ENCODE measurements around the gene GPR3. TPM values are rescaled to one million over a fixed set of nuclear protein-coding genes. Genes with fewer than 3 reads are reported as not detected.
A peak's percentile ranks its signal among the peaks of the same experiment; 100 is the strongest.

The GPR3 gene
- total RNA-seq, 4 donors from 2014 or later: not detected

- H3K27me3 ChIP-seq: no peaks in the 10 kb centered on the region
- peaks cover 8 to 19% (median 18%) of the 10 kb centered on the region in 4 donors for H3K4me1 ChIP-seq
- intact Hi-C loops (cut with DNase I; ENCODE audit: low total_unique reads) (no loop called here), in situ Hi-C loops (cut with MboI; ENCODE audit: low pct_ligation_motif_present in 1 of 4, low pct_unique_long_range_greater_than_20kb in 1 of 4, low sequenced_read_pairs in 3 of 4) (loop anchor here in 2 of 4 donors (10.0 kb wide), 1 partner anchor 192 kb away; the partner anchor contains the start of gene AHDC1 (in 2 of the 2))
- no peak overlapping the region for H3K4me3 ChIP-seq
- TF ChIP-seq, protein P1, sequence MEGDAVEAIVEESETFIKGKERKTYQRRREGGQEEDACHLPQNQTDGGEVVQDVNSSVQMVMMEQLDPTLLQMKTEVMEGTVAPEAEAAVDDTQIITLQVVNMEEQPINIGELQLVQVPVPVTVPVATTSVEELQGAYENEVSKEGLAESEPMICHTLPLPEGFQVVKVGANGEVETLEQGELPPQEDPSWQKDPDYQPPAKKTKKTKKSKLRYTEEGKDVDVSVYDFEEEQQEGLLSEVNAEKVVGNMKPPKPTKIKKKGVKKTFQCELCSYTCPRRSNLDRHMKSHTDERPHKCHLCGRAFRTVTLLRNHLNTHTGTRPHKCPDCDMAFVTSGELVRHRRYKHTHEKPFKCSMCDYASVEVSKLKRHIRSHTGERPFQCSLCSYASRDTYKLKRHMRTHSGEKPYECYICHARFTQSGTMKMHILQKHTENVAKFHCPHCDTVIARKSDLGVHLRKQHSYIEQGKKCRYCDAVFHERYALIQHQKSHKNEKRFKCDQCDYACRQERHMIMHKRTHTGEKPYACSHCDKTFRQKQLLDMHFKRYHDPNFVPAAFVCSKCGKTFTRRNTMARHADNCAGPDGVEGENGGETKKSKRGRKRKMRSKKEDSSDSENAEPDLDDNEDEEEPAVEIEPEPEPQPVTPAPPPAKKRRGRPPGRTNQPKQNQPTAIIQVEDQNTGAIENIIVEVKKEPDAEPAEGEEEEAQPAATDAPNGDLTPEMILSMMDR (IDR thresholded peaks at IDR 0.05): no peak
- no peak for TF ChIP-seq POLR2A (IDR thresholded peaks at IDR 0.05)
- TF ChIP-seq EP300 (IDR thresholded peaks at IDR 0.05; ENCODE audit: low read depth): no peak
- TF ChIP-seq POLR2AphosphoS5 (IDR thresholded peaks at IDR 0.05): no peak
- DNase-seq: no peak
- 98% methylated on average over 4 of the region's 4 CpGs; no CpG with 5 or more reads in 1 of the 2 donors for whole genome bisulfite sequencing, 2 donors (ENCODE audit: low coverage in 1 of 2)
- no peak overlapping the region for H3K27ac ChIP-seq
- no peaks in the 10 kb centered on the region for H3K9me3 ChIP-seq
- peaks cover 0 to 71% (median 34%) of the 10 kb centered on the region in 4 donors for H3K36me3 ChIP-seq
Measured at GRCh38 chr1:27413004-27413403, 20.6 kb downstream of the GPR3 start.

DNA sequence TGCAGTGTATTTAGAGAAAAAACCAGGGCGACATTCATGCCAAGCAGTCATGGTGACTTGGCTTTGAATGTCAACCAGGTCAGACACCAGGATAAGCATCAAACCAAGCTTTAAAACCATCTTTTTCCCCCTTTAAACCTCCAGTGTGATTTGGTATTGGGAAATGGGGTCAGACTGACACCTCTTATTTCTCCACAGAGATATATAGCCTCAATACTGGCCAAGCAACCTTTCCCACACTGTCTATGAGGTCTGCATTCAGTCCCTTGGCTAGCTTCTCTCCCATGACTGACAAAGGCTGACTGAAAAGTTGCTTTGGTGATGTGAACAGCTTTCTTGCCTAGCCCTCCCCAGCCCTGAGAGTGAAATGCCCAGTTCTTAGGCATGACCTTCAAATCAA lies 21.7 kb downstream of the GPR3 start:
- H3K27me3 ChIP-seq: no peaks in the 10 kb centered on the region
- H3K4me3 ChIP-seq: no peak overlapping the region
- 96% methylated on average over 1 of the region's 1 CpG; no CpG with 5 or more reads in 1 of the 2 donors for WGBS, 2 donors (ENCODE audit: low coverage in 1 of 2)
- no peaks in the 10 kb centered on the region for H3K9me3 ChIP-seq
- peaks cover 0 to 72% (median 31%) of the 10 kb centered on the region in 4 donors for H3K36me3 ChIP-seq
- in situ Hi-C loops (cut with MboI; ENCODE audit: low pct_ligation_motif_present in 1 of 4, low pct_unique_long_range_greater_than_20kb in 1 of 4, low sequenced_read_pairs in 3 of 4): loop anchor here in 2 of 4 donors (10.0 kb wide), 1 partner anchor 191 kb away; the partner anchor contains the start of gene AHDC1 (in 2 of the 2)
- TF ChIP-seq EP300 (IDR thresholded peaks at IDR 0.05; ENCODE audit: low read depth) (no peak), POLR2A (IDR thresholded peaks at IDR 0.05) (no peak), POLR2AphosphoS5 (IDR thresholded peaks at IDR 0.05) (no peak)
- TF ChIP-seq, protein P1 (IDR thresholded peaks at IDR 0.05): no peak
- no peak for DNase-seq
- intact Hi-C loops (cut with DNase I; ENCODE audit: low total_unique reads): no loop called here
- peaks cover 17 to 30% (median 25%) of the 10 kb centered on the region in 4 donors for H3K4me1 ChIP-seq
- H3K27ac ChIP-seq: no peak overlapping the region

DNA sequence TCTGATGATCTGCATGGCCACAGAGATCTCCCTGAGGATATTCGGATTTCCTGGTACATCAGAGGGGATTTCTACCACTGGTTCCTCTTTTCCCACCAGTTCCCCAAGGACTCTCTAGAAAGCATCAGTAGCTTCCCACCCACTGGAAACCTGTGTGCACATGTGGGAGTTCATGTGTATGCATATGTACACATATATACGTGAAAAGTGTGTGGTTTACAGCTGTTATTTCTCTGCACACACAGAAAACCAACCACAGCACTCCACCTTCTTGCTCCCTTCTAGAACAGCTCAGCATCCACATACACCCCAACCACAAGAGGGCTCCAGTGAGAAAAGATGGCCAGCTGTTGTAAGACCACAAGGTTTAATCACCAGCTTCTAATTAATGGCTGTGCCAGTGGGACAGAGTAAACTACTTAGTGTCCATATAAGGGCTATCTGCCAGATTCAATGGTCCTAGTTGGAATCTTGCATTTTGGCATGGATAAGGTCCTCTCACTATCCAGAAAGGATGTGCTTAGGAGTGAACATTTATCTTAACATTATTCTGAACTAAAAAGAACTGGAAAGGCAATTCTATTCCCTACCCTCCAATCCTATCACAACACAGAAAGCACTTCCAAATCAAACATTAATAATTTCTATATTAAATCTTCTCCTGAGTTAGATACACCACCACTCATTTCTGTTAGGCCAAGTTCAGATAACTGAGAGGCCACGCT lies 24.1 kb downstream of the GPR3 start:
- 68 to 100% methylated on average over 1 to 3 of the region's 3 CpGs for WGBS, 2 donors (ENCODE audit: low coverage in 1 of 2)
- Histone ChIP-seq H3K4me3 (no peak overlapping the region), H3K36me3 (peaks cover 0 to 60% (median 24%) of the 10 kb centered on the region in 4 donors), H3K4me1 (peaks cover 22 to 38% (median 29%) of the 10 kb centered on the region in 4 donors), H3K27me3 (no peaks in the 10 kb centered on the region), H3K9me3 (no peaks in the 10 kb centered on the region), H3K27ac (peak overlapping the region; percentile 76 to 87 (median 82))
- intact Hi-C loops (cut with DNase I; ENCODE audit: low total_unique reads): loop anchor here (5.0 kb wide), 1 partner anchor 76 kb away; the partner anchor contains the start of gene WASF2
- in situ Hi-C loops (cut with MboI; ENCODE audit: low pct_ligation_motif_present in 1 of 4, low pct_unique_long_range_greater_than_20kb in 1 of 4, low sequenced_read_pairs in 3 of 4): loop anchor here in 2 of 4 donors (10.0 kb wide), 1 partner anchor 188 kb away; the partner anchor contains the start of gene AHDC1 (in 2 of the 2)
- no peak for TF ChIP-seq EP300 (IDR thresholded peaks at IDR 0.05; ENCODE audit: low read depth)
- TF ChIP-seq, protein P1 (IDR thresholded peaks at IDR 0.05): peak; percentile 57 to 69 (median 60)
- TF ChIP-seq POLR2AphosphoS5 (IDR thresholded peaks at IDR 0.05): peak in 1 of 3 donors; percentile 18
- TF ChIP-seq POLR2A (IDR thresholded peaks at IDR 0.05): no peak
- peak; percentile 49 for DNase-seq

DNA sequence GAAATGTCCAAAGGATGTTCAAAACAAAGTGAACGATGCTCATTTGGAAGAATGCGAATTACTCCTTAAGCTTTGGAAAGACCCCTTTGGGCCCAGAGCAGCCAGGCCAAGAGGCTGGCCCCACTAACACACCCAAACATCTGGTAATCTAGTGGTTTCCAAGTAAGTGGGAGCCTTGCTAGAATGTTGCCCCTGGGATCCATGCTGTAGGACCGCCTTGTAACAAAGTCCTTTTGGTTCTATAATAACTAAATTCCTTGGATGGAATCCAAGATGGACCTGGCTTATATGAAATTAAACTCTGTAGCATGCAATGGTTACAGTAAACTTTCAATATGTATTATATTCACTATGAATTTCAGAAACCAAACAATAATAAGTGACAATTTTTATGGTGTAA lies 25.3 kb downstream of the GPR3 start:
- no peak overlapping the region for H3K4me3 ChIP-seq
- H3K4me1 ChIP-seq: peaks cover 22 to 42% (median 30%) of the 10 kb centered on the region in 4 donors
- H3K27me3 ChIP-seq: no peaks in the 10 kb centered on the region
- H3K36me3 ChIP-seq: peaks cover 0 to 49% (median 18%) of the 10 kb centered on the region in 4 donors
- no peak for DNase-seq
- peak overlapping the region; percentile 76 to 87 (median 82) for H3K27ac ChIP-seq
- in situ Hi-C loops (cut with MboI; ENCODE audit: low pct_ligation_motif_present in 1 of 4, low pct_unique_long_range_greater_than_20kb in 1 of 4, low sequenced_read_pairs in 3 of 4): loop anchor here in 2 of 4 donors (10.0 kb wide), 1 partner anchor 187 kb away; the partner anchor contains the start of gene AHDC1 (in 2 of the 2)
- TF ChIP-seq EP300 (IDR thresholded peaks at IDR 0.05; ENCODE audit: low read depth) (no peak), POLR2A (IDR thresholded peaks at IDR 0.05) (no peak), POLR2AphosphoS5 (IDR thresholded peaks at IDR 0.05) (no peak)
- TF ChIP-seq, protein P1 (IDR thresholded peaks at IDR 0.05): no peak
- no peaks in the 10 kb centered on the region for H3K9me3 ChIP-seq
- WGBS, 2 donors (ENCODE audit: low coverage in 1 of 2): 83 to 85% methylated on average over 2 to 3 of the region's 3 CpGs
- intact Hi-C loops (cut with DNase I; ENCODE audit: low total_unique reads): loop anchor here (5.0 kb wide), 1 partner anchor 75 kb away; the partner anchor contains the start of gene WASF2
